Suprapubic skin (tissue), 4 donors: ENCODE data around the gene APH1B. TPM values are rescaled to one million over a fixed set of nuclear protein-coding genes. Genes with fewer than 3 reads are reported as not detected.
A peak's percentile ranks its signal among the peaks of the same experiment; 100 is the strongest.

Source experiments
- DNase-seq, 2 donors: peaks; one replicate each; pipeline ENCODE4 v3.0.0-alpha.2; 2019; ENCODE audit warnings: low spot score in 2 of 2
- H3K27ac ChIP-seq: fragments of 200-600 bp; sonication (generic); one replicate; pipeline ENCODE4 v1.5.1; 2019
- H3K27me3 ChIP-seq: fragments of 200-600 bp; sonication (generic); one replicate; pipeline ENCODE4 v1.5.1; 2019
- H3K36me3 ChIP-seq: fragments of 200-600 bp; sonication (generic); one replicate; pipeline ENCODE4 v1.5.1; 2019
- H3K4me1 ChIP-seq: fragments of 200-600 bp; sonication (generic); one replicate; pipeline ENCODE4 v1.5.1; 2019
- H3K4me3 ChIP-seq: fragments of 200-600 bp; sonication (generic); one replicate; pipeline ENCODE4 v1.5.1; 2019; ENCODE audit warnings: mild to moderate bottlenecking
- H3K9me3 ChIP-seq: fragments of 200-600 bp; sonication (generic); one replicate; pipeline ENCODE4 v1.5.1; 2019
- EP300 ChIP-seq: sonication (generic); formaldehyde crosslinking; IDR thresholded peaks from one replicate; pipeline ENCODE4 v1.6.1; 2017; ENCODE audit warnings: antibody characterized with exemption
- POLR2A ChIP-seq, 2 donors: fragments of 450-650 bp; IDR thresholded peaks; one replicate each; pipeline ENCODE4 v1.6.1; 2017; ENCODE audit warnings: antibody characterized with exemption in 2 of 2, mild to moderate bottlenecking in 2 of 2, moderate library complexity in 2 of 2
- POLR2AphosphoS5 ChIP-seq, 3 donors: sonication (generic); formaldehyde crosslinking; IDR thresholded peaks; one replicate each; pipeline ENCODE4 v1.6.1; 2017; ENCODE audit warnings: antibody characterized with exemption in 3 of 3
- WGBS: methylation state at CpG from one replicate; pipeline ENCODE4 v1.1.5; 2018; 5-methylcytosine and 5-hydroxymethylcytosine counted together
- total RNA-seq, 4 donors: library from RNA; depleted of rRNA; stranded (reverse); fragments of >200 nt; gene quantifications; one replicate each; pipeline ENCODE4 v1.1.0, GENCODE V29; 2016
- TF ChIP-seq, protein P1 (sequence below), 2 donors: fragments of 200-600 bp in 1 of 2; fragments of 450-650 bp in 1 of 2; sonication (generic) in 1 of 2; IDR thresholded peaks; one replicate each; pipeline ENCODE4 v1.5.1; 2016 to 2019; ENCODE audit warnings: antibody characterized with exemption in 2 of 2, mild to moderate bottlenecking in 1 of 2, moderate library complexity in 1 of 2

APH1B gene
- total RNA-seq, 4 donors from 2014 or later: 4.5 to 12.1 (median 7.1) TPM

DNA sequence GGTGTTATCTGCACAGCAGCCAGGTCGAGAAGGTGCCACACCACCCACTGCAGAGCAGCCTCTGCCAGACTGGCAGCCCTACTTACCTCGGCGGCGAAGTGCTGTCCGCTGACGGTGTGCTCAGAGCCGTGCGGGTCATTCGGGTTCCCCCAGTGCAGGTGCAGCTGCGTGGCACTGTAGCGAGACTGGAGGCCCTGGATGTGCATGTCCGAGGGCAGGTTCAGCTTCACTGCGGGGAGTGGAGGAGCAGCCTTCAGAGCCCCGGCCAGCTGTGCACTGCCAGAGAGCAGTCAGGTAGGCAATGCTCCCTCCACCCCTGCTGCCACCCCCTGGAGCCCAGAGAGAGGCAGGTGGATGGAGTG lies 68.0 kb downstream of the APH1B start:
- H3K4me1 ChIP-seq: peaks cover 53% of the 10 kb centered on the region
- TF ChIP-seq POLR2AphosphoS5 (IDR thresholded peaks at IDR 0.05) (no peak), POLR2A (IDR thresholded peaks at IDR 0.05) (no peak), EP300 (no peak)
- TF ChIP-seq, protein P1, sequence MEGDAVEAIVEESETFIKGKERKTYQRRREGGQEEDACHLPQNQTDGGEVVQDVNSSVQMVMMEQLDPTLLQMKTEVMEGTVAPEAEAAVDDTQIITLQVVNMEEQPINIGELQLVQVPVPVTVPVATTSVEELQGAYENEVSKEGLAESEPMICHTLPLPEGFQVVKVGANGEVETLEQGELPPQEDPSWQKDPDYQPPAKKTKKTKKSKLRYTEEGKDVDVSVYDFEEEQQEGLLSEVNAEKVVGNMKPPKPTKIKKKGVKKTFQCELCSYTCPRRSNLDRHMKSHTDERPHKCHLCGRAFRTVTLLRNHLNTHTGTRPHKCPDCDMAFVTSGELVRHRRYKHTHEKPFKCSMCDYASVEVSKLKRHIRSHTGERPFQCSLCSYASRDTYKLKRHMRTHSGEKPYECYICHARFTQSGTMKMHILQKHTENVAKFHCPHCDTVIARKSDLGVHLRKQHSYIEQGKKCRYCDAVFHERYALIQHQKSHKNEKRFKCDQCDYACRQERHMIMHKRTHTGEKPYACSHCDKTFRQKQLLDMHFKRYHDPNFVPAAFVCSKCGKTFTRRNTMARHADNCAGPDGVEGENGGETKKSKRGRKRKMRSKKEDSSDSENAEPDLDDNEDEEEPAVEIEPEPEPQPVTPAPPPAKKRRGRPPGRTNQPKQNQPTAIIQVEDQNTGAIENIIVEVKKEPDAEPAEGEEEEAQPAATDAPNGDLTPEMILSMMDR (IDR thresholded peaks at IDR 0.05): no peak
- H3K27ac ChIP-seq: peak overlapping the region; percentile 40
- WGBS: 50% methylated on average over 11 of the region's 14 CpGs
- no peaks in the 10 kb centered on the region for H3K9me3 ChIP-seq
- no peaks in the 10 kb centered on the region for H3K27me3 ChIP-seq
- no peak for DNase-seq
- H3K4me3 ChIP-seq: no peak overlapping the region
- peaks cover 2% of the 10 kb centered on the region for H3K36me3 ChIP-seq

DNA sequence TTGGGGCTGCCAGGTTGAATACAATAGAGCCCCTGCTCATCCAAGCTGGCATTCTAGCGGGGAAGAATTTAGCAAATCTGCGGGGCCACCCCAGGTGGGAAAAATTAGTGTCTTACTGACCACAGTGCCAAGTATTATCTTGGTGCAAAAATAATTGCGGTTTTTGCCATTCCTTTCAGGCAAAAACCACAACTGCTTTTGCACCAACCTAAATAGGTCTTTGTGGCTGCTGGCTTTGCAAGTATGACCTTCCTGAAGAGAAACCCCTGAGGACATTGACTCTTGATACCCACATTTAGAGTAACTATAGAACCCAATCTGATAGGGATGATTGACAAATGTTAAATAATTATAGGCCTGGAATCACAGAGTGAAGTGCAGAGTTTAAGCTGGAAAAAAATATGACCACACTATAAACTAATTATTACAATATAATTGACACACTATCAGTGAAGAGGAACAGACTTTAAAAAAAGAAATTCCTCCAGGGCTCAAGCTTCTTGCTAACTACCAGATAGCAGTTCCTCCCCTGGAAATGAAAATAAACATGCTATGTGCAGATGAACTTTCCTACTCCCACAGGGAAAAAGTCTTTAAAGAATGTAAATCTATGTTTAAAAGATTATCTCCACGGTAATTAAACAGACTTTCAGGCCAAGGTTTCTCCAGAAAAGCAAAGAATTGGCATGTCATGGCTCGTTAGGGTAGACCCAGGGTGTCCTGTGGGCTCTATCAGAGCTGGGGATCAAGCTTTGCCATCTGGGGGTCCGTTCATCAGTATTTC lies 69.9 kb downstream of the APH1B start:
- DNase-seq: no peak
- Histone ChIP-seq H3K4me3 (no peak overlapping the region), H3K36me3 (no peaks in the 10 kb centered on the region), H3K27ac (peak overlapping the region; percentile 89), H3K4me1 (peaks cover 72% of the 10 kb centered on the region), H3K27me3 (no peaks in the 10 kb centered on the region), H3K9me3 (no peaks in the 10 kb centered on the region)
- TF ChIP-seq POLR2A (IDR thresholded peaks at IDR 0.05): no peak
- TF ChIP-seq POLR2AphosphoS5 (IDR thresholded peaks at IDR 0.05): no peak
- no peak for TF ChIP-seq EP300
- TF ChIP-seq, protein P1 (IDR thresholded peaks at IDR 0.05): no peak
- 51% methylated on average over 6 of the region's 6 CpGs for WGBS

DNA sequence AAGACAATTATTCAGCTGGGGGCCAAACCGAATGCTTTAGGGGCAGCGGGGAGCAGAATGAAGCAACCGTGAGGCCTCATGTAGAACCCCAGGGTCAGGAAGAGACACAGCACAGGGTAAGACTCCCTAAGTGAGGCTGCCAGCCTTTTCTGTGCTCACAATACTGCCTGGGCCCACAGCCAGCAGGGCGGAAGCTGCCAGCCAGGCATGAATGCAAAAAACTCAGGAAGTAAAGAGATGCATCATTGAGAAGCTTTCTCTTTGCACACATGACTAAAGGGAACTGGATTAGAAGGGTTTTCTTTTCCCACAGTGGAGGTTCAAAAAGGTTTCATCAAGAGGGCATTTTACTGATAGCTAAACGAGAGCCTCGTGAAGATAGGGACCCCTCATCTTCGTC lies 71.0 kb downstream of the APH1B start:
- H3K27me3 ChIP-seq: no peaks in the 10 kb centered on the region
- H3K4me1 ChIP-seq: peaks cover 80% of the 10 kb centered on the region
- H3K36me3 ChIP-seq: no peaks in the 10 kb centered on the region
- H3K27ac ChIP-seq: peak overlapping the region; percentile 89
- WGBS: 30% methylated on average over 7 of the region's 7 CpGs
- no peaks in the 10 kb centered on the region for H3K9me3 ChIP-seq
- TF ChIP-seq EP300 (no peak), POLR2A (IDR thresholded peaks at IDR 0.05) (no peak), POLR2AphosphoS5 (IDR thresholded peaks at IDR 0.05) (no peak)
- TF ChIP-seq, protein P1 (IDR thresholded peaks at IDR 0.05): no peak
- DNase-seq: peak in 1 of 2 donors; percentile 80
- no peak overlapping the region for H3K4me3 ChIP-seq

DNA sequence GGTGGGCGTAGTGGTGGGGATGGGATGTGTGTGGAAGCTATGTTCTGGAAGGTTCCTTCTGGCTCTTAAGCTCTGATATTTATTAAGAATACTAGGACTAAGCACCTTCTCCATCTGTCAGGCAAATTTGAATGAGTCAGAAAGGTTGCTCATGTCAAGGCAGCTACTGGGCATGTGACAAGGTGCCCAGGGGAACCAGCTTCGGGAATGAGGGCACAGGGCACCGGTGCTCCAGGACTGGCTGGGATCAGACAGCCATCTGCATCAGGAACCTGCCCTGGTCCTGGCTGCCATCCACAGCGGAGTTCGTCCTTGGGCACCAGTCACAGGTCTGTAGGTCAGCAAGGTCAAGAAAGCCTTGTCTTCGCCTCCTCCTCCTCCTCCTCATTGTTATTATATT lies 71.8 kb downstream of the APH1B start:
- TF ChIP-seq, protein P1 (IDR thresholded peaks at IDR 0.05): no peak
- TF ChIP-seq EP300 (no peak), POLR2A (IDR thresholded peaks at IDR 0.05) (no peak), POLR2AphosphoS5 (IDR thresholded peaks at IDR 0.05) (no peak)
- Histone ChIP-seq H3K27me3 (no peaks in the 10 kb centered on the region), H3K27ac (peak overlapping the region; percentile 89), H3K4me1 (peaks cover 80% of the 10 kb centered on the region), H3K9me3 (no peaks in the 10 kb centered on the region), H3K4me3 (no peak overlapping the region), H3K36me3 (no peaks in the 10 kb centered on the region)
- WGBS: 63% methylated on average over 6 of the region's 6 CpGs
- no peak for DNase-seq

DNA sequence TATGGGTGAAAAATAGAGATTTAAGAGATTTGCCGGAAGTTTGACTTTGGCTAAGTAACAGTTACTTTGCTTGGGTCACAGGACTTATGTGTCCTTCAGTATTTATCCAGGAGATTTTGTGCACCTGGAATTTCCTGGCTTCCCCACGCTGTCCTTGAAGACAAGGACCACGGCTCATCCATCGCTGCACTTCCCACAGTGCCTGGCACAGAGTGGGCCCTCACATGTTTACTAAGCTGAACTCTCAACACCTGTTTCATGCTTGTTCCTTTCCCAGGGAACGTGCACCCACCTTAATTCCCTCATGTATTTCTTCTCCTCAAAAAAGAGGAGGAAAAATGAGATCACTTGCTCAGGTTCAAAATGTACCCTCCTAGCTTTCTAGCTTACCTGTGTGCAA lies 72.2 kb downstream of the APH1B start:
- 74% methylated on average over 5 of the region's 5 CpGs for WGBS
- Histone ChIP-seq H3K27ac (peak overlapping the region; percentile 89), H3K36me3 (no peaks in the 10 kb centered on the region), H3K4me1 (peaks cover 80% of the 10 kb centered on the region), H3K9me3 (no peaks in the 10 kb centered on the region), H3K27me3 (no peaks in the 10 kb centered on the region), H3K4me3 (no peak overlapping the region)
- TF ChIP-seq POLR2AphosphoS5 (IDR thresholded peaks at IDR 0.05): no peak
- DNase-seq: no peak
